GM13976 (cell line): ENCODE measurements around the gene DAAM1.

Experiments
- DNase-seq: peaks from one replicate; pipeline ENCODE4 v3.0.0; 2012; ENCODE audit warnings: low spot score
- CTCF ChIP-seq: IDR thresholded peaks from 2 replicates; pipeline ENCODE4 v1.5.1; 2012; ENCODE audit warnings: borderline replicate concordance, mild to moderate bottlenecking; ENCODE audit not compliant: insufficient read depth; ENCODE audit errors: extremely low read depth, missing control alignments, control extremely low read depth
- in situ Hi-C: fragments of 300-500 bp; cut with MboI; formaldehyde crosslinking; loops from one replicate; pipeline ENCODE4 v1.12.0; 2022; ENCODE audit warnings: low sequenced_read_pairs, mixed read lengths, inconsistent platforms; ENCODE audit not compliant: unreplicated experiment

Gene DAAM1

GRCh38 chr14:59359431-59360124 lies 171.1 kb downstream of the DAAM1 start:
- TF ChIP-seq CTCF = no peak
- in situ Hi-C loops = no loop called here
- no peak for DNase-seq

GRCh38 chr14:59360233-59360632 lies 171.8 kb downstream of the DAAM1 start:
- no peak for DNase-seq
- in situ Hi-C loops = no loop called here
- TF ChIP-seq CTCF = no peak

GRCh38 chr14:59360923-59361794 lies 172.7 kb downstream of the DAAM1 start:
- TF ChIP-seq CTCF = no peak
- no peak for DNase-seq
- in situ Hi-C loops = no loop called here

- TF ChIP-seq CTCF = no peak
- in situ Hi-C loops = no loop called here
- no peak for DNase-seq
These were observed 174.0 kb downstream of the DAAM1 start for GRCh38 chr14:59362513-59362912.

GRCh38 chr14:59363531-59364226 lies 175.2 kb downstream of the DAAM1 start:
- no peak for TF ChIP-seq CTCF
- in situ Hi-C loops = no loop called here
- DNase-seq = no peak

- in situ Hi-C loops = no loop called here
- no peak for TF ChIP-seq CTCF
- no peak for DNase-seq
These were observed 181.8 kb downstream of the DAAM1 start for GRCh38 chr14:59370158-59370742.
